ENCODE data around the gene PTPRD.
"Not testable (repeated sequence)": the region's sequence is repeated elsewhere in the genome, so short reads cannot be mapped to it uniquely, and the experiment has no call there.

DNA sequence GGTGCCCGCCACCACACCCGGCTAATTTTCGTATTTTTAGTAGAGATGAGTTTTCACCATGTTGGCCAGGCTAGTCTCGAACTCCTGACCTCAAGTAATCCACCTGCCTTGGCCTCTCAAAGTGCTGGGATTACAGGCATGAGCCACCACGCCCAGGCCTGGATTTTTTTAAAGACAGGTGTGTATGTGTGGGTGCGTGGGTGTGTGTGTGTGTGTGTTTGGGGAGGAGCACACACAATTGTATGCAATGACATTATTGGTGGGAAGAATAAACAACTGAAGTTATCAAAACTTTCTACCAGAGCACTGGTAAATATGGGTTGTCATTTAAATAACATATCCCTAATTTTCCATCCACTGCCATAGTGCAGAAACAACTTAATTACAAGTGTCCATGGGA, 1915.2 kb downstream of the PTPRD start:
- TF ChIP-seq, protein P1, sequence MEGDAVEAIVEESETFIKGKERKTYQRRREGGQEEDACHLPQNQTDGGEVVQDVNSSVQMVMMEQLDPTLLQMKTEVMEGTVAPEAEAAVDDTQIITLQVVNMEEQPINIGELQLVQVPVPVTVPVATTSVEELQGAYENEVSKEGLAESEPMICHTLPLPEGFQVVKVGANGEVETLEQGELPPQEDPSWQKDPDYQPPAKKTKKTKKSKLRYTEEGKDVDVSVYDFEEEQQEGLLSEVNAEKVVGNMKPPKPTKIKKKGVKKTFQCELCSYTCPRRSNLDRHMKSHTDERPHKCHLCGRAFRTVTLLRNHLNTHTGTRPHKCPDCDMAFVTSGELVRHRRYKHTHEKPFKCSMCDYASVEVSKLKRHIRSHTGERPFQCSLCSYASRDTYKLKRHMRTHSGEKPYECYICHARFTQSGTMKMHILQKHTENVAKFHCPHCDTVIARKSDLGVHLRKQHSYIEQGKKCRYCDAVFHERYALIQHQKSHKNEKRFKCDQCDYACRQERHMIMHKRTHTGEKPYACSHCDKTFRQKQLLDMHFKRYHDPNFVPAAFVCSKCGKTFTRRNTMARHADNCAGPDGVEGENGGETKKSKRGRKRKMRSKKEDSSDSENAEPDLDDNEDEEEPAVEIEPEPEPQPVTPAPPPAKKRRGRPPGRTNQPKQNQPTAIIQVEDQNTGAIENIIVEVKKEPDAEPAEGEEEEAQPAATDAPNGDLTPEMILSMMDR (conservative IDR thresholded peaks at IDR 0.05; ENCODE audit: low read depth, low read length) = not testable (repeated sequence)
- not testable (repeated sequence) for TF ChIP-seq EZH2 (IDR thresholded peaks at IDR 0.05; ENCODE audit: borderline replicate concordance, low read depth, low read length, poor library complexity, severe bottlenecking)
